ENCODE data around the gene PRTFDC1.

PRTFDC1 gene

DNA sequence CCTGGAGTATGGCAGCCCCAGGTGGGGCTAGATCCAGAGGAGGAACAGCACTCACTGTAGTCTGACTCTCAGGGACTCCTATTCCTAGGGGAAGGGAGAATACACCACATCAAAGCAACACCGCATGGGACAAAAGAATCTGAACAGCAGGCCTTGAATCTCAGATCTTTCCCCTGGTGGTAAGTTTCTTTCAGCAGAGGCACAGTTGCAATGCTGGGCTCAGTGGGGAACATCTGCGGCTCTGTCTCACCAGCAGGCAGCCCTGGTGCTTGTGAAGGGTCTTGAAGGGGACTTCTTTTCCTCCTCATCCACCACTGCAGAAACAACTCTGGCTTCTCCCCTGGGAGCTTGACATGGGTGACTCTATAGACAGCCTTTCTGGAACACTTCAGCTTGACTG is 117.5 kb downstream of the PRTFDC1 start:
- TF ChIP-seq, protein P1, sequence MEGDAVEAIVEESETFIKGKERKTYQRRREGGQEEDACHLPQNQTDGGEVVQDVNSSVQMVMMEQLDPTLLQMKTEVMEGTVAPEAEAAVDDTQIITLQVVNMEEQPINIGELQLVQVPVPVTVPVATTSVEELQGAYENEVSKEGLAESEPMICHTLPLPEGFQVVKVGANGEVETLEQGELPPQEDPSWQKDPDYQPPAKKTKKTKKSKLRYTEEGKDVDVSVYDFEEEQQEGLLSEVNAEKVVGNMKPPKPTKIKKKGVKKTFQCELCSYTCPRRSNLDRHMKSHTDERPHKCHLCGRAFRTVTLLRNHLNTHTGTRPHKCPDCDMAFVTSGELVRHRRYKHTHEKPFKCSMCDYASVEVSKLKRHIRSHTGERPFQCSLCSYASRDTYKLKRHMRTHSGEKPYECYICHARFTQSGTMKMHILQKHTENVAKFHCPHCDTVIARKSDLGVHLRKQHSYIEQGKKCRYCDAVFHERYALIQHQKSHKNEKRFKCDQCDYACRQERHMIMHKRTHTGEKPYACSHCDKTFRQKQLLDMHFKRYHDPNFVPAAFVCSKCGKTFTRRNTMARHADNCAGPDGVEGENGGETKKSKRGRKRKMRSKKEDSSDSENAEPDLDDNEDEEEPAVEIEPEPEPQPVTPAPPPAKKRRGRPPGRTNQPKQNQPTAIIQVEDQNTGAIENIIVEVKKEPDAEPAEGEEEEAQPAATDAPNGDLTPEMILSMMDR (IDR thresholded peaks at IDR 0.05): no peak

DNA sequence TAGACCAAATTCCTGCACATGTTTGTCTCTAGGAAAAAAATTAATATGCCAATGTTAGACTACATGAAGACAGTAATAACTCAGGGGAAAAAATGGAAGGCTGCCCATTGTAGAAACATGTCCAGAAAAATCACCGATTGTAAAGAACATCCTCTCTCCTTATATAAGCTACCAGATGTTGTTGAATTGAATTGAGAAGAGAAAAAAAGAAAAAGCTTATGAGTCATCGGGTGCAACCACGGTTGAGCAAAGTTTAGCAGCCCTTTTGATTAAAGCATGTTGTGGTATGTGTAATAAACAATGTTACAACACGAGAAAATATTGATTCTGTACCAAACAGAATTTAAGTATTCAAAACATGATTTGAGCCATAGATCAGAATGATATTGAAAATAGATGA is 126.4 kb downstream of the PRTFDC1 start:
- TF ChIP-seq, protein P1 (IDR thresholded peaks at IDR 0.05): no peak

DNA sequence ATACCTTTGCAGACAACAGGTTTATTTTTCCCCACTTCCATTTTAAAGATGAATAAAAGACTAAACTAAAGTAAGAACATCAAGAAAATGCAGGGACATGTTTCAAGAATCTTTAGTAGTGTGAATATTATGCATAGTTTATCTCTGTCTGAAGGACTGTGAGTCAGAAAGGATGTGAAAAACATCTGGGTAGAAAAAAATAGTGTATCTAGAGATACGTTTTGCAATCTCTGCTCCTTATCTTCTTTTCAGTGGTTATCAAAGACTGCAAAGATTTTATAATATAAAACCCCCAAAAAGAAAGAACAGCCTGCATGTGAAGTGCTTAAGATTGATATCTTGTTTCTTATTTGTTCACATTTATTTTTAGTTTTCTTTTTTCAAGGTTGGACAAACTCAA is 126.9 kb downstream of the PRTFDC1 start:
- TF ChIP-seq, protein P1 (IDR thresholded peaks at IDR 0.05): no peak

DNA sequence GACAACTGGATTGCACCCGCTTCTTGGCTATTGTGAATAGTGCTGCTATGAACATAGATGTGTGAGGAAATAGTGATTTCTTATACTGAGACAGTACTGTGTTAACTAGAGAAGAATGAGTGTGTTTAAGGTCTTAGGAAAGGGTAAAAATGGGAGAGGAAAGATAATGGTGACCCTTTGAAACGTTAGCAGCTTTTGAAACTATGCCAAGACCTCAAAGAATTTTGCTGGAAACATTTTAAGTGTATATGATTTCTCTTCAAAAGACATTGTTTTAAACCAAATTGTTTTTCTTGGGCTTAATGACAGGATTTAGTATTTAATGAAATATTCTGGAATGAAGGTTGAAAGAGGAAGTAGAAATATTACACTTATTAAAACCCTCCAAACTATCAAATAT is 127.9 kb downstream of the PRTFDC1 start:
- TF ChIP-seq, protein P1 (IDR thresholded peaks at IDR 0.05): no peak

DNA sequence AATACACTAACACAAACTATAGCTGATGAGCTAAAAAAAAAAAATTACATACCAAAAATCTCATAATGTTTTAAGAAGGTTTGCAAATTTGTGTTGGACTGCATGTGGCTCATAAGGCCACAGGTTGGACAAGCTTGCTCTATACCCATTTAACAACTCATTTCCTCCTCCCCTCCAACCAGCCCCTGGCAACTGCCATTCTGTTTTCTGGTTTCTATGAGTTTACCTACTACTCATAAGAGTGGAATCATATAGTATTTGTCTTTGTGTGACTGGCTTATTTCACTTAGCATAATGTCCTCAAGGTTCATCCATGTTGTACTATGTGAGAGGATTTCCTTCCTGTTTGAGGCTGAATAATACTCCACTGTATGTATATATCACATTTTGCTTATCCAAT is 128.3 kb downstream of the PRTFDC1 start:
- TF ChIP-seq, protein P1 (IDR thresholded peaks at IDR 0.05): no peak

DNA sequence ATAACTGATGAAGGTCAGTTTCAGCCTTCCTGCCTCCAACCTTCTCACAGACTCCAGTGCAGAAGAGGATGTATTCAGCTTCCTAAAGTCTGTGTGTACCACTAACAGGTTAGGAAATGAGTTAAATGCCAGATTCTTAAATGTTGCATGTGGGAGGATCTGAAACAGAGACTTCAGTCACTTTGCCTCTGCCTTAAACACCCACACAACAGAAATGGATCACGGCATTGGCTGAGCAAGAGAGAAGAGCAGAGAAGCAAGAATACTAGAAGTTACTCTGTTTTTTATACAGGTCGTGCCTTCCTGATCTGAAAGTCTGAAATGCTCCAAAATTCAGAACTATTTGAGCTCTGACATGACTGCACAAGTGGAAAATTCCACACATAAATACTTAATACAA is 129.8 kb downstream of the PRTFDC1 start:
- TF ChIP-seq, protein P1 (IDR thresholded peaks at IDR 0.05): no peak

DNA sequence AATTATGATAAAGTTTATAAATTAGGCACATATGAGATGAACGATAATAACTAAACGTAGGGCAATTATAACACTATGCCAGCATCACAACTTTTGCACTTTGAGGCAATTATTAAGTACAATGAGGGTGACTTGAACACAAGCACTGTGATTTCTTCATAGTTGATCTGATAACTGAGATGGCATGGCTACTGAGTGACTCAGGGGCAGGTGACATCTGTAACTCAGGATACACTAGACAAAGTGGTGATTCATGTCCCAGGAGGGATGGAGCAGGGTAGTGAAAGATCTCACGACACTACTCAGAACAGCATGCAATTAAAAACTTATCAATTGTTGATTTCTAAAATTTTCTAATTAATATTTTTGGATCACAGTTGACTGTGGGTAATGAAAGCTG is 130.4 kb downstream of the PRTFDC1 start:
- TF ChIP-seq, protein P1 (IDR thresholded peaks at IDR 0.05): no peak

DNA sequence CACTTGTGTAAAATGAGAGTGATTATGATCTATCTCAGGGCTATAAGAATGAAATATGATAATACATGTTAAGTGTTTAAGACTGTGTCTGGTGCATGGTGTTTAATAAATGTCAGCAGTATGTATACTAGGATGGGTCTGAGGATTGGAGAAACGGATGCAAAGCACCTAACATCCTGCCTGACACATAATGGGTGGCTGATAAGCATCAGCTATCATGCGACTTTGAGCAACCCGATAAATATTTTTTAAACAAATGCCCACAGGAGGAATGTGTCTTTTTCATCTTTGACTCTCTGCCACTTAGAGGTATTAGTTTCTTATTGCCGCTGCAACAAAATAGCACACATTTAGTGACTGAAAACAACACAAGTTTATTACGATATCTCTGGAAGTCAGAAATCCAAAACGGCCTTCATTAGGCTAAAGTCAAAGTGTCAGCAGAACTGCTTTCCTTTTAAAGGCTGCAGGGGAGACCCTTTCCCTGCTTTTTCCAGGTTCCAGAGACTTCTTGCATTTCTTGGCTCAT is 135.5 kb downstream of the PRTFDC1 start:
- TF ChIP-seq, protein P1 (IDR thresholded peaks at IDR 0.05): no peak

Measured in LNCAP (cell line).